ENCODE results near the gene AP4E1. TPM values are rescaled to one million over a fixed set of nuclear protein-coding genes. Genes with fewer than 3 reads are reported as not detected.

The AP4E1 gene
- total RNA-seq, 1 experiment from 2014 or later, result 10.1 TPM

DNA sequence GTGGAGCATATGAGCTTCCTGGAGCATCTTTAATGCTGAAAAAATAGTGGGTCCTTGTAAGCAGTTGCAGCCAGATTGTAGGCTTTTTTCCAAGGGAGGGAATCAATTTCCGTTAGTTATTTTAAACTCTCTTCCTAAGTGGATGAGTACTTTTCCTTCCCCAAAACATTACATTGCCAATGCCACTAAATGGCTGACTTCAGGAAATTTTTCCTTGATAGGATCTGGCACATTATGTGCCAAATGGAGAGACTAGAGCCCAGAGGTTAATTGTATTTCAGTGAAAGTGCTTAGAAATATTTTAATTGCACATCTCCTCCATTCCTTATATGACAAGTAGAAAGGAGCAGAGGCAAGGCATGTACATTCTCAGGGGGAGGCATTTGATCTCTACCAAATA, 102.7 kb downstream of the AP4E1 start:
- Histone ChIP-seq H3K9me3 (ENCODE audit: control insufficient read depth in 1 of 2, insufficient read depth in 1 of 2, low read depth in 1 of 2, low read length in 2 of 2) (no peaks in the 10 kb centered on the region), H3K9ac (ENCODE audit: low read length) (no peak overlapping the region), H2AFZ (ENCODE audit: low read depth, low read length, poor library complexity, severe bottlenecking) (no peak overlapping the region), H3K27me3 (ENCODE audit: insufficient read depth, low read length) (no peaks in the 10 kb centered on the region), H3K27ac (ENCODE audit: low read depth, low read length) (no peak overlapping the region), H3K4me2 (ENCODE audit: low read length) (no peak overlapping the region), H3K79me2 (ENCODE audit: insufficient read depth, low read length) (no peaks in the 10 kb centered on the region), H4K20me1 (ENCODE audit: insufficient read depth) (no peaks in the 10 kb centered on the region), H3K4me1 (ENCODE audit: control insufficient read depth in 1 of 2, insufficient read depth in 2 of 2, low read length in 2 of 2) (no peaks in the 10 kb centered on the region), H3K4me3 (replicated peaks in 1 of 2; ENCODE audit: low read depth in 1 of 2, low read length in 2 of 2) (no peak overlapping the region), H3K36me3 (ENCODE audit: control insufficient read depth in 1 of 2, insufficient read depth in 2 of 2, low read length in 2 of 2) (no peaks in the 10 kb centered on the region), H3K9me2 (ENCODE audit: insufficient read depth) (no peaks in the 10 kb centered on the region)
- TF ChIP-seq EZH2phosphoT487 (IDR thresholded peaks at IDR 0.05; ENCODE audit: borderline replicate concordance) (no peak), EZH2 (IDR thresholded peaks at IDR 0.05) (no peak), POLR2A (IDR thresholded peaks at IDR 0.05; ENCODE audit: borderline replicate concordance, extremely low read depth, insufficient read depth, insufficient read length) (no peak), POLR2AphosphoS5 (IDR thresholded peaks at IDR 0.05; ENCODE audit: low read depth, low read length) (no peak)
- intact Hi-C loops (cut with micrococcal nuclease), result no loop called here
- ChIA-PET POLR2A (no interaction called here), CTCF (no interaction called here), RAD21 (ENCODE audit: low non-redundant PET in 1 of 2, low total read pairs in 2 of 2, uncharacterized antibody in 2 of 2, unreplicated experiment in 2 of 2) (no interaction called here)
- no TSS peak for BruUV-seq (replicated peaks)
- DNase-seq (ENCODE audit: low read depth, low spot score) (no peak), ATAC-seq (no peak)

GRCh38 chr15:51016615-51017014, 108.1 kb downstream of the AP4E1 start:
- POLR2A ChIA-PET, result no interaction called here

More at GRCh38 chr15:51016615-51017014, 108.1 kb downstream of the AP4E1 start:
- Histone ChIP-seq H3K9me2 (ENCODE audit: insufficient read depth) (no peaks in the 10 kb centered on the region), H3K4me2 (ENCODE audit: low read length) (no peak overlapping the region), H3K9ac (ENCODE audit: low read length) (no peak overlapping the region), H3K36me3 (ENCODE audit: control insufficient read depth in 1 of 2, insufficient read depth in 2 of 2, low read length in 2 of 2) (no peaks in the 10 kb centered on the region), H3K27ac (ENCODE audit: low read depth, low read length) (no peak overlapping the region), H3K4me1 (ENCODE audit: control insufficient read depth in 1 of 2, insufficient read depth in 2 of 2, low read length in 2 of 2) (no peaks in the 10 kb centered on the region), H3K27me3 (ENCODE audit: insufficient read depth, low read length) (no peaks in the 10 kb centered on the region), H3K9me3 (ENCODE audit: control insufficient read depth in 1 of 2, insufficient read depth in 1 of 2, low read depth in 1 of 2, low read length in 2 of 2) (no peaks in the 10 kb centered on the region; a peak in 1 of 4 replicates), H2AFZ (ENCODE audit: low read depth, low read length, poor library complexity, severe bottlenecking) (no peak overlapping the region), H3K4me3 (replicated peaks in 1 of 2; ENCODE audit: low read depth in 1 of 2, low read length in 2 of 2) (no peak overlapping the region), H4K20me1 (ENCODE audit: insufficient read depth) (no peaks in the 10 kb centered on the region), H3K79me2 (ENCODE audit: insufficient read depth, low read length) (no peaks in the 10 kb centered on the region)
- DNase-seq (ENCODE audit: low read depth, low spot score) (no peak), ATAC-seq (no peak)
- RAD21 ChIA-PET (ENCODE audit: low non-redundant PET in 1 of 2, low total read pairs in 2 of 2, uncharacterized antibody in 2 of 2, unreplicated experiment in 2 of 2), result no interaction called here
- no peak for TF ChIP-seq REST (IDR thresholded peaks at IDR 0.05; ENCODE audit: low read depth)
- TF ChIP-seq ZBTB33 (IDR thresholded peaks at IDR 0.05; ENCODE audit: extremely low read depth, insufficient replicate concordance, low read length), result no peak
- TF ChIP-seq JUND (IDR thresholded peaks at IDR 0.05), result no peak
- TF ChIP-seq ZNF274 (IDR thresholded peaks at IDR 0.05; ENCODE audit: low read depth, low read length), result no peak
- no peak for TF ChIP-seq ATF3 (IDR thresholded peaks at IDR 0.05)
- TF ChIP-seq FOSL1 (IDR thresholded peaks at IDR 0.05; ENCODE audit: low read depth), result no peak
- TF ChIP-seq POLR2AphosphoS5 (IDR thresholded peaks at IDR 0.05; ENCODE audit: low read depth, low read length), result no peak
- TF ChIP-seq EZH2 (IDR thresholded peaks at IDR 0.05), result no peak
- no peak for TF ChIP-seq EZH2phosphoT487 (IDR thresholded peaks at IDR 0.05; ENCODE audit: borderline replicate concordance)
- TF ChIP-seq, protein P1, sequence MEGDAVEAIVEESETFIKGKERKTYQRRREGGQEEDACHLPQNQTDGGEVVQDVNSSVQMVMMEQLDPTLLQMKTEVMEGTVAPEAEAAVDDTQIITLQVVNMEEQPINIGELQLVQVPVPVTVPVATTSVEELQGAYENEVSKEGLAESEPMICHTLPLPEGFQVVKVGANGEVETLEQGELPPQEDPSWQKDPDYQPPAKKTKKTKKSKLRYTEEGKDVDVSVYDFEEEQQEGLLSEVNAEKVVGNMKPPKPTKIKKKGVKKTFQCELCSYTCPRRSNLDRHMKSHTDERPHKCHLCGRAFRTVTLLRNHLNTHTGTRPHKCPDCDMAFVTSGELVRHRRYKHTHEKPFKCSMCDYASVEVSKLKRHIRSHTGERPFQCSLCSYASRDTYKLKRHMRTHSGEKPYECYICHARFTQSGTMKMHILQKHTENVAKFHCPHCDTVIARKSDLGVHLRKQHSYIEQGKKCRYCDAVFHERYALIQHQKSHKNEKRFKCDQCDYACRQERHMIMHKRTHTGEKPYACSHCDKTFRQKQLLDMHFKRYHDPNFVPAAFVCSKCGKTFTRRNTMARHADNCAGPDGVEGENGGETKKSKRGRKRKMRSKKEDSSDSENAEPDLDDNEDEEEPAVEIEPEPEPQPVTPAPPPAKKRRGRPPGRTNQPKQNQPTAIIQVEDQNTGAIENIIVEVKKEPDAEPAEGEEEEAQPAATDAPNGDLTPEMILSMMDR (IDR thresholded peaks at IDR 0.05 in 2 of 3, conservative IDR thresholded peaks at IDR 0.05 in 1 of 3; ENCODE audit: borderline replicate concordance in 1 of 3, insufficient read depth in 1 of 3, low read depth in 2 of 3, low read length in 2 of 3), result no peak
- no peak for TF ChIP-seq RAD21 (IDR thresholded peaks at IDR 0.05; ENCODE audit: low read depth)
- intact Hi-C loops (cut with micrococcal nuclease), result no loop called here
- CTCF ChIA-PET, result no interaction called here
- BruUV-seq (replicated peaks), result no TSS peak
